GM11168 (cell line): Measurements from ENCODE around the gene C20orf144.

Experiments used
- in situ Hi-C: fragments of 300-500 bp; cut with MboI; formaldehyde crosslinking; loops from one replicate; pipeline ENCODE4 v1.12.0; 2022; ENCODE audit warnings: low sequenced_read_pairs; ENCODE audit not compliant: unreplicated experiment

C20orf144 gene

GRCh38 chr20:33710681-33711445 lies 48.7 kb downstream of the C20orf144 start:
- in situ Hi-C loops, result no loop called here

DNA sequence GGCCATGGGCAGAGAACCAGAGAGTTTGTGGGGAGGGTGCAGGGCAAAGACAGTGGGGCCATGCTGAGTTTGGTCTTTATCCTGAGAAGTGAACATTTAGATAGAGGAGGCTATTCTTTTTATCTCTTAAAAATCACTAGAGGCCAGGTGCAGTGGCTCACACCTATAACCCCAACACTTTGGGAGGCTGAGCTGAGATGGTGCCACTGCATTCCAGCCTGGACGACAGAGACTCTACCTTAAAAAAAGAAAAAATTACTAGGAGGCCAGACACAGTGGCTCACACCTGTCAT lies 49.3 kb downstream of the C20orf144 start:
- in situ Hi-C loops, result no loop called here
